A549 (cell line): Measurements from ENCODE around the gene TPI1. TPM values are rescaled to one million over a fixed set of nuclear protein-coding genes. Genes with fewer than 3 reads are reported as not detected.

Source experiments
- BCL3 ChIP-seq: fragments of >200 bp; sonication (Bioruptor Twin); formaldehyde crosslinking; IDR thresholded peaks from 3 replicates; pipeline ENCODE4 v1.6.1; 2016
- CBX2 ChIP-seq: fragments of 200-600 bp; sonication (generic); IDR thresholded peaks from 2 replicates; pipeline ENCODE4 v1.6.1; 2016; ENCODE audit warnings: low read depth, mild to moderate bottlenecking, borderline replicate concordance
- CHD2 ChIP-seq: fragments of 150-350 bp; IDR thresholded peaks from 2 replicates; pipeline ENCODE4 v1.6.1; 2014; ENCODE audit warnings: low read length; ENCODE audit not compliant: partially characterized antibody
- CHD4 ChIP-seq: fragments of 200-600 bp; sonication (generic); IDR thresholded peaks from 2 replicates; pipeline ENCODE4 v1.6.1; 2016; ENCODE audit warnings: antibody characterized with exemption, mild to moderate bottlenecking, borderline replicate concordance
- CTCF ChIP-seq: fragments of >200 bp; sonication (Bioruptor Twin); formaldehyde crosslinking; IDR thresholded peaks from 3 replicates; pipeline ENCODE4 v1.5.1; 2016
- EHF ChIP-seq: fragments of 250-450 bp; sonication (Bioruptor Pico); IDR thresholded peaks from 2 replicates; pipeline ENCODE4 v1.5.0; 2020; ENCODE audit warnings: mild to moderate bottlenecking
- EP300 ChIP-seq, 2 experiments: fragments of >200 bp; sonication (Bioruptor Twin); formaldehyde crosslinking; IDR thresholded peaks; 2 replicates in 1 of 2; 3 replicates in 1 of 2; pipeline ENCODE4 v1.6.1; 2016 to 2017
- FOSL2 ChIP-seq, 2 experiments: fragments of 450-650 bp in 1 of 2; fragments of >200 bp in 1 of 2; sonication (Bioruptor Twin) in 1 of 2; formaldehyde crosslinking; IDR thresholded peaks; 2 replicates each; pipeline versions ENCODE4 v1.5.0 to v1.6.1; 2016 to 2020; ENCODE audit warnings: mild to moderate bottlenecking in 1 of 2, moderate library complexity in 1 of 2
- FOXS1 ChIP-seq: fragments of 250-450 bp; sonication (Bioruptor Pico); IDR thresholded peaks from 2 replicates; pipeline ENCODE4 v1.5.0; 2020; ENCODE audit warnings: mild to moderate bottlenecking, moderate library complexity
- HEYL ChIP-seq: fragments of 250-450 bp; sonication (Bioruptor Pico); IDR thresholded peaks from 2 replicates; pipeline ENCODE4 v1.8.0; 2021; ENCODE audit warnings: mild to moderate bottlenecking, moderate library complexity
- HMGXB4 ChIP-seq: fragments of 250-450 bp; sonication (Bioruptor Pico); IDR thresholded peaks from 2 replicates; pipeline ENCODE4 v1.5.0; 2021; ENCODE audit warnings: mild to moderate bottlenecking, moderate library complexity, borderline replicate concordance
- HOXA7 ChIP-seq: fragments of 250-450 bp; sonication (Bioruptor Pico); IDR thresholded peaks from 2 replicates; pipeline ENCODE4 v1.5.0; 2020; ENCODE audit warnings: mild to moderate bottlenecking, moderate library complexity
- HOXB13 ChIP-seq: fragments of 250-450 bp; sonication (Bioruptor Pico); IDR thresholded peaks from 2 replicates; pipeline ENCODE4 v1.5.0; 2020; ENCODE audit warnings: low read depth, mild to moderate bottlenecking, moderate library complexity
- NPAS2 ChIP-seq: fragments of 250-450 bp; sonication (Bioruptor Pico); IDR thresholded peaks from 2 replicates; pipeline ENCODE4 v1.8.0; 2022; ENCODE audit warnings: mild to moderate bottlenecking, moderate library complexity, borderline replicate concordance
- RARB ChIP-seq: fragments of 250-450 bp; sonication (Bioruptor Pico); IDR thresholded peaks from 2 replicates; pipeline ENCODE4 v1.8.0; 2021; ENCODE audit warnings: mild to moderate bottlenecking, moderate library complexity
- RCOR1 ChIP-seq: fragments of 150-350 bp; IDR thresholded peaks from 2 replicates; pipeline ENCODE4 v1.6.1; 2014; ENCODE audit warnings: antibody characterized with exemption, low read length, low read depth
- RFX5 ChIP-seq: fragments of 450-650 bp; IDR thresholded peaks from 2 replicates; pipeline ENCODE4 v1.7.1; 2014; ENCODE audit warnings: antibody characterized with exemption, mild to moderate bottlenecking, moderate library complexity
- RNF2 ChIP-seq: fragments of 200-600 bp; sonication (generic); IDR thresholded peaks from 2 replicates; pipeline ENCODE4 v1.6.1; 2016; ENCODE audit warnings: low read depth, mild to moderate bottlenecking, antibody characterized with exemption, moderate library complexity, borderline replicate concordance
- SMC3 ChIP-seq: fragments of >200 bp; sonication (Bioruptor Twin); formaldehyde crosslinking; IDR thresholded peaks from 3 replicates; pipeline ENCODE4 v1.6.1; 2018; ENCODE audit warnings: inconsistent platforms
- TP53 ChIP-seq: fragments of 250-450 bp; sonication (Bioruptor Pico); IDR thresholded peaks from 2 replicates; pipeline ENCODE4 v1.5.0; 2021; ENCODE audit warnings: mild to moderate bottlenecking, moderate library complexity
- USF2 ChIP-seq: fragments of 450-650 bp; IDR thresholded peaks from 2 replicates; pipeline ENCODE4 v1.6.1; 2014; ENCODE audit warnings: antibody characterized with exemption
- ZSCAN20 ChIP-seq: fragments of 250-450 bp; sonication (Bioruptor Pico); IDR thresholded peaks from 2 replicates; pipeline ENCODE4 v1.8.0; 2022; ENCODE audit warnings: mild to moderate bottlenecking, moderate library complexity
- polyA plus RNA-seq, 4 experiments: library from polyadenylated mRNA; depleted of rRNA in 3 of 4; stranded (reverse); fragments of >200 nt; fragmentation: RNase III in 1 of 4; extraction: RNeasy Plus Mini Kit Qiagen cat#74134 plus additional on column Dnase treatment in 1 of 4; gene quantifications; 2 replicates in 3 of 4; 3 replicates in 1 of 4; pipeline ENCODE4 v1.2.3, GENCODE V29; 2011 to 2017

The TPI1 gene
- polyA plus RNA-seq, 2 of the 4 experiments (the other 2 are of a cell fraction) = 1,293 to 1,913 TPM

GRCh38 chr12:6890789-6891645 is 23.7 kb downstream of the TPI1 start (continued):
- TF ChIP-seq CBX2 = no peak
- no peak for TF ChIP-seq FOXS1 (CRISPR knock-in tag)
- TF ChIP-seq BCL3 = peak; percentile 87; the same call in 1 of the 3 replicates
- TF ChIP-seq HOXA7 (CRISPR knock-in tag) = no peak
- TF ChIP-seq RNF2 = no peak
- TF ChIP-seq ZSCAN20 (CRISPR knock-in tag) = peak; percentile 18; the same call in 1 of the 2 replicates
- TF ChIP-seq CHD4 = no peak
- TF ChIP-seq TP53 = peak; percentile 79; the same call in 1 of the 2 replicates
- 0 out of 2 replicates have a peak, but pooled peaks have one; percentile 67 for TF ChIP-seq EHF (CRISPR knock-in tag)
- no peak for TF ChIP-seq RARB
- no peak for TF ChIP-seq RCOR1
- no peak for TF ChIP-seq HMGXB4 (CRISPR knock-in tag)
- no peak for TF ChIP-seq RFX5
- TF ChIP-seq CTCF = peak; percentile 95
- TF ChIP-seq FOSL2 (IDR thresholded peaks at IDR 0.05) = no peak
- peak; percentile 82 for TF ChIP-seq FOSL2 (CRISPR knock-in tag; IDR thresholded peaks at IDR 0.05)
- TF ChIP-seq HOXB13 (CRISPR knock-in tag) = 0 out of 2 replicates have a peak, but pooled peaks have one; percentile 22
- TF ChIP-seq EP300 (IDR thresholded peaks at IDR 0.05) = peak in 1 of 2 experiments; percentile 54; a peak in 1 of 5 replicates
- peak; percentile 91 for TF ChIP-seq USF2
- no peak for TF ChIP-seq HEYL (CRISPR knock-in tag)
- peak; percentile 16; the same call in 1 of the 2 replicates for TF ChIP-seq NPAS2 (CRISPR knock-in tag)
- peak; percentile 95 for TF ChIP-seq SMC3
- TF ChIP-seq CHD2 = no peak
